Skeletal muscle satellite cell (primary cell): ENCODE results near the gene NOS2. TPM values are rescaled to one million over a fixed set of nuclear protein-coding genes. Genes with fewer than 3 reads are reported as not detected.
"Not testable (repeated sequence)": the region's sequence is repeated elsewhere in the genome, so short reads cannot be mapped to it uniquely, and the experiment has no call there.

ENCODE experiments used
- H3K27me3 ChIP-seq: 2 replicates; pipeline ENCODE4 v1.7.0; 2013; ENCODE audit warnings: low read length; ENCODE audit not compliant: control insufficient read depth, insufficient read depth
- H3K36me3 ChIP-seq: 2 replicates; pipeline ENCODE4 v1.7.0; 2013; ENCODE audit warnings: mild to moderate bottlenecking, control low read depth, low read length; ENCODE audit not compliant: insufficient read depth
- H3K4me1 ChIP-seq: 2 replicates; pipeline ENCODE4 v1.7.0; 2013; ENCODE audit warnings: low read length; ENCODE audit not compliant: control insufficient read depth, insufficient read depth
- H3K4me2 ChIP-seq: 2 replicates; pipeline ENCODE4 v1.7.0; 2013; ENCODE audit warnings: mild to moderate bottlenecking, low read length
- H3K4me3 ChIP-seq: 2 replicates; pipeline ENCODE4 v1.7.0; 2013; ENCODE audit warnings: low read length
- H3K9ac ChIP-seq: 2 replicates; pipeline ENCODE4 v1.7.0; 2013; ENCODE audit warnings: mild to moderate bottlenecking, low read depth, low read length, moderate library complexity
- H3K9me3 ChIP-seq: replicated peaks from 2 replicates; pipeline ENCODE4 v1.7.0; 2013; ENCODE audit warnings: mild to moderate bottlenecking, control low read depth, low read length
- small RNA-seq: library from RNA; depleted of rRNA; stranded (forward); fragments of <200 nt; gene quantifications from one replicate; pipeline ENCODE3, GENCODE V24; 2012

The NOS2 gene

GRCh38 chr17:27725982-27726381 lies 74.3 kb downstream of the NOS2 start:
- not testable (repeated sequence) for H3K9ac ChIP-seq, H3K36me3 ChIP-seq, H3K9me3 ChIP-seq, H3K4me2 ChIP-seq, H3K27me3 ChIP-seq, H3K4me1 ChIP-seq, H3K4me3 ChIP-seq

- H3K36me3 ChIP-seq, result no peaks in the 10 kb centered on the region
- no peaks in the 10 kb centered on the region for H3K9me3 ChIP-seq
- no peaks in the 10 kb centered on the region for H3K27me3 ChIP-seq
- H3K4me2 ChIP-seq, result no peak overlapping the region
- H3K4me1 ChIP-seq, result no peaks in the 10 kb centered on the region
- no peak overlapping the region for H3K4me3 ChIP-seq
- H3K9ac ChIP-seq, result no peak overlapping the region
Measured at GRCh38 chr17:27721797-27722196, 78.5 kb downstream of the NOS2 start.

Small RNA genes within 50 kb of the gene (small RNA-seq; reads per million reads assigned to genes)
- gene AC130289.1 (not detected), gene AC130289.2 (not detected)
